ENCODE data around the gene GREB1L.

- TF ChIP-seq, protein P1, sequence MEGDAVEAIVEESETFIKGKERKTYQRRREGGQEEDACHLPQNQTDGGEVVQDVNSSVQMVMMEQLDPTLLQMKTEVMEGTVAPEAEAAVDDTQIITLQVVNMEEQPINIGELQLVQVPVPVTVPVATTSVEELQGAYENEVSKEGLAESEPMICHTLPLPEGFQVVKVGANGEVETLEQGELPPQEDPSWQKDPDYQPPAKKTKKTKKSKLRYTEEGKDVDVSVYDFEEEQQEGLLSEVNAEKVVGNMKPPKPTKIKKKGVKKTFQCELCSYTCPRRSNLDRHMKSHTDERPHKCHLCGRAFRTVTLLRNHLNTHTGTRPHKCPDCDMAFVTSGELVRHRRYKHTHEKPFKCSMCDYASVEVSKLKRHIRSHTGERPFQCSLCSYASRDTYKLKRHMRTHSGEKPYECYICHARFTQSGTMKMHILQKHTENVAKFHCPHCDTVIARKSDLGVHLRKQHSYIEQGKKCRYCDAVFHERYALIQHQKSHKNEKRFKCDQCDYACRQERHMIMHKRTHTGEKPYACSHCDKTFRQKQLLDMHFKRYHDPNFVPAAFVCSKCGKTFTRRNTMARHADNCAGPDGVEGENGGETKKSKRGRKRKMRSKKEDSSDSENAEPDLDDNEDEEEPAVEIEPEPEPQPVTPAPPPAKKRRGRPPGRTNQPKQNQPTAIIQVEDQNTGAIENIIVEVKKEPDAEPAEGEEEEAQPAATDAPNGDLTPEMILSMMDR (IDR thresholded peaks at IDR 0.05; ENCODE audit: poor library complexity), result no peak
- TF ChIP-seq EZH2phosphoT487 (IDR thresholded peaks at IDR 0.05; ENCODE audit: low read depth, severe bottlenecking, unreplicated experiment), result no peak
Measured at GRCh38 chr18:21513741-21514140, 271.7 kb downstream of the GREB1L start.
